Sigmoid colon (tissue), 7 donors: ENCODE results near the gene SNX24. TPM values are rescaled to one million over a fixed set of nuclear protein-coding genes. Genes with fewer than 3 reads are reported as not detected.
A peak's percentile ranks its signal among the peaks of the same experiment; 100 is the strongest.

Experiments
- DNase-seq: peaks from one replicate; pipeline ENCODE4 v3.0.0-alpha.2; 2019
- H3K27ac ChIP-seq, 4 donors: fragments of 200-600 bp; sonication (generic); one replicate each; pipeline ENCODE4 v1.5.1; 2016 to 2019; ENCODE audit warnings: mild to moderate bottlenecking in 1 of 4
- H3K27me3 ChIP-seq, 3 donors: fragments of 200-600 bp; sonication (generic); one replicate each; pipeline ENCODE4 v1.5.1; 2019; ENCODE audit warnings: mild to moderate bottlenecking in 1 of 3
- H3K36me3 ChIP-seq, 4 donors: fragments of 200-600 bp; sonication (generic); one replicate each; pipeline ENCODE4 v1.5.1; 2016 to 2019
- H3K4me1 ChIP-seq, 4 donors: fragments of 200-600 bp; sonication (generic); one replicate each; pipeline ENCODE4 v1.5.1; 2017 to 2019
- H3K4me3 ChIP-seq, 4 donors: fragments of 200-600 bp; sonication (generic); one replicate each; pipeline ENCODE4 v1.5.1; 2017 to 2019; ENCODE audit warnings: mild to moderate bottlenecking in 2 of 4, moderate library complexity in 1 of 4
- H3K9me3 ChIP-seq, 4 donors: fragments of 200-600 bp in 3 of 4; sonication (generic) in 3 of 4; one replicate each; pipeline versions ENCODE4 v1.5.1 to v1.6.1; 2013 to 2019
- EP300 ChIP-seq, 4 donors: sonication (generic); formaldehyde crosslinking; IDR thresholded peaks; one replicate each; pipeline ENCODE4 v1.6.1; 2017; ENCODE audit warnings: antibody characterized with exemption in 4 of 4
- POLR2A ChIP-seq, 2 donors: fragments of 450-650 bp; IDR thresholded peaks; one replicate each; pipeline ENCODE4 v1.6.1; 2016; ENCODE audit warnings: antibody characterized with exemption in 2 of 2, mild to moderate bottlenecking in 2 of 2, moderate library complexity in 2 of 2
- POLR2AphosphoS5 ChIP-seq, 4 donors: sonication (generic); formaldehyde crosslinking; IDR thresholded peaks; one replicate each; pipeline ENCODE4 v1.6.1; 2017; ENCODE audit warnings: antibody characterized with exemption in 4 of 4
- WGBS, 2 donors: extraction: QIAGEN DNeasy Blood & Tissue Kit; methylation state at CpG; one replicate each; pipeline ENCODE4 v1.1.7; 2013; 5-methylcytosine and 5-hydroxymethylcytosine counted together
- intact Hi-C: fragments of 100-400 bp; cut with DNase I; formaldehyde crosslinking; loops from one replicate; pipeline ENCODE4 v1.15.1; 2023
- polyA plus RNA-seq, 3 donors: library from polyadenylated mRNA; stranded (reverse); fragments of 200-250 nt; gene quantifications; one replicate each; pipeline ENCODE4 v1.2.3, GENCODE V29; 2013
- total RNA-seq, 4 donors: library from RNA; depleted of rRNA; stranded (reverse); fragments of >200 nt; gene quantifications; one replicate each; pipeline ENCODE4 v1.1.0, GENCODE V29; 2016
- TF ChIP-seq, protein P1 (sequence below), 4 experiments: fragments of 450-650 bp in 3 of 4; fragments of 200-600 bp in 1 of 4; IDR thresholded peaks; one replicate each; pipeline ENCODE4 v1.5.1; 2016 to 2019; ENCODE audit warnings: antibody characterized with exemption in 4 of 4, mild to moderate bottlenecking in 3 of 4, moderate library complexity in 2 of 4
- donor health status: healthy with polysubstance abuse.
- donor health status: Bipolar disorder and iron deficiency.
- donor health status: healthy.

Gene SNX24
- total and polyA plus RNA-seq, 7 donors, result 7.3 to 28.2 (median 10.7) TPM

DNA sequence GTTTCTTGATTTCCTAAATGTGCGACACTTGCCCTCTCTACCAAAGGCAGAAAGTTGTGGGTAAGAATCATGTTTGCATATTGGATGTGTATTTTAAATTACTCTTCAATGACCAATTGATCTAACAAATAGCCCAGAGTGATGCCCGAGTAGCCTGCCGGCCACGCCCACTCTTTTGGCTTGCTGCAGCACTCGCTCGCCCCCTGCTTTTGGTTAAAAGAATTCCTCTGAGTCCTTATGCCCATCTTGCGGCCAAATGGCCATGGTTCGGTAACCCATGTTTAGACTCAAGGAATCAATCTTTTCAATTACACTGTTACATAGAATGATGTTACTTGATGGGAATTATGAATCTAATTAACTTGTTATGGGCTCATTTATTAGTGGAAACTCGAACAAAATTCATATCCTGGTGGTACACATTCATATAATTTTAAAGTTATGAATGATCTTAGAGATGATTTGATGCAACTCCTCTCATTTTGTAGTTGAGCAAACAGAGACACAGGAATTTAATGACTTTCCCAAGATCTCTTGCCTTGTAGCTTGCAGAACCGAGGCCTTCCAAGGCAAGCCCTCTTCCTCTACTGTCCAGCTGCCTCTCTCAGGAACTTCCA is 154.6 kb downstream of the SNX24 start:
- Histone ChIP-seq H3K27me3 (no peaks in the 10 kb centered on the region), H3K9me3 (no peaks in the 10 kb centered on the region), H3K4me1 (no peaks in the 10 kb centered on the region), H3K27ac (no peak overlapping the region), H3K4me3 (no peak overlapping the region), H3K36me3 (peaks cover 0 to 9% (median 0%) of the 10 kb centered on the region in 4 donors)
- intact Hi-C loops, result no loop called here
- DNase-seq, result no peak
- WGBS, 2 donors, result 63 to 76% methylated on average over 10 of the region's 10 CpGs
- TF ChIP-seq POLR2AphosphoS5 (IDR thresholded peaks at IDR 0.05) (no peak), EP300 (IDR thresholded peaks at IDR 0.05) (no peak), POLR2A (IDR thresholded peaks at IDR 0.05) (no peak)
- TF ChIP-seq, protein P1, sequence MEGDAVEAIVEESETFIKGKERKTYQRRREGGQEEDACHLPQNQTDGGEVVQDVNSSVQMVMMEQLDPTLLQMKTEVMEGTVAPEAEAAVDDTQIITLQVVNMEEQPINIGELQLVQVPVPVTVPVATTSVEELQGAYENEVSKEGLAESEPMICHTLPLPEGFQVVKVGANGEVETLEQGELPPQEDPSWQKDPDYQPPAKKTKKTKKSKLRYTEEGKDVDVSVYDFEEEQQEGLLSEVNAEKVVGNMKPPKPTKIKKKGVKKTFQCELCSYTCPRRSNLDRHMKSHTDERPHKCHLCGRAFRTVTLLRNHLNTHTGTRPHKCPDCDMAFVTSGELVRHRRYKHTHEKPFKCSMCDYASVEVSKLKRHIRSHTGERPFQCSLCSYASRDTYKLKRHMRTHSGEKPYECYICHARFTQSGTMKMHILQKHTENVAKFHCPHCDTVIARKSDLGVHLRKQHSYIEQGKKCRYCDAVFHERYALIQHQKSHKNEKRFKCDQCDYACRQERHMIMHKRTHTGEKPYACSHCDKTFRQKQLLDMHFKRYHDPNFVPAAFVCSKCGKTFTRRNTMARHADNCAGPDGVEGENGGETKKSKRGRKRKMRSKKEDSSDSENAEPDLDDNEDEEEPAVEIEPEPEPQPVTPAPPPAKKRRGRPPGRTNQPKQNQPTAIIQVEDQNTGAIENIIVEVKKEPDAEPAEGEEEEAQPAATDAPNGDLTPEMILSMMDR (IDR thresholded peaks at IDR 0.05), result peak in 1 of 4 experiments; percentile 18

DNA sequence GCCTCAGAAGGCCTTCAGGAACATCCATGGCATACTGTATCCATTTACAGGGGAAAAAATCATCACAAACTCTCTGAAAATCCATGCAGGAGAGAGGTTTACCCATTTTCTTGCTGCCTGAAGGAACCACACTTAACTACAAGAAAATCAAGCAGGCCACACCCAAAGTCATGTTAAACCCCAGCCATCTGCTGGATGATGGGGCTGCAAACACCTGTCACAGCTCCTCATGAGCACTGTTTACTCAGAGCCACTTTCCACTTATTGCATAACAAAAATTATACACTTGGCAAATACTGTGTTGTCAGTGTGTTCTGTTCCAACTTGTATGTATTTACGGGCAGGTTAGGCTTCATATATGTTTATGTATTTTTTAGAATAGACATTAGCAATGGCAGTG is 155.3 kb downstream of the SNX24 start:
- no peak for DNase-seq
- TF ChIP-seq EP300 (IDR thresholded peaks at IDR 0.05) (no peak), POLR2AphosphoS5 (IDR thresholded peaks at IDR 0.05) (no peak), POLR2A (IDR thresholded peaks at IDR 0.05) (no peak)
- TF ChIP-seq, protein P1 (IDR thresholded peaks at IDR 0.05), result no peak
- intact Hi-C loops, result no loop called here
- Histone ChIP-seq H3K4me1 (no peaks in the 10 kb centered on the region), H3K9me3 (no peaks in the 10 kb centered on the region), H3K27me3 (no peaks in the 10 kb centered on the region), H3K27ac (no peak overlapping the region), H3K36me3 (peaks cover 0 to 9% (median 0%) of the 10 kb centered on the region in 4 donors), H3K4me3 (no peak overlapping the region)
- WGBS, 2 donors, result 63 to 82% methylated on average over 1 of the region's 1 CpG

DNA sequence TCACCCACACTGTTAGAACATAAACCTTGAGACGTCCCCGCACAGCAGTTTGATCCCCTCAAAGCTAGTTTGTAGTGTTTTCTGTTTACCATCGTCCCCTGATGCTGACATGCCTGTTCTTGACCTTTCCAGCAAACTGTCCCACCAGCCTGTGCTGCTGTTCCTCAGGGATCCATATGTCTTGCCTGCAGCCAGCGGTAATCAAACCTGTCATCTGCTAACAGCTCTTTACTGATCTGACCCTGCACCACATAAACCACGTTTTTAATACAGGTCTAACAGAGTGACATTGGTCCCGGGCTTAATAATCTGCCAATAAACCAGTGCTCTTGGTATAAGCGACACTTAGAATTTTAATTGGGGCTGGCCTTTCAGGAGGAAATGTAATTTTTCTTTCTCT is 156.4 kb downstream of the SNX24 start:
- TF ChIP-seq POLR2A (IDR thresholded peaks at IDR 0.05) (no peak), EP300 (IDR thresholded peaks at IDR 0.05) (no peak), POLR2AphosphoS5 (IDR thresholded peaks at IDR 0.05) (no peak)
- TF ChIP-seq, protein P1 (IDR thresholded peaks at IDR 0.05), result no peak
- no peaks in the 10 kb centered on the region for H3K4me1 ChIP-seq
- WGBS, 2 donors, result 80 to 89% methylated on average over 7 of the region's 7 CpGs
- H3K4me3 ChIP-seq, result no peak overlapping the region
- intact Hi-C loops, result no loop called here
- H3K27me3 ChIP-seq, result no peaks in the 10 kb centered on the region
- peaks cover 0 to 9% (median 0%) of the 10 kb centered on the region in 4 donors for H3K36me3 ChIP-seq
- no peak for DNase-seq
- no peak overlapping the region for H3K27ac ChIP-seq
- no peaks in the 10 kb centered on the region for H3K9me3 ChIP-seq

DNA sequence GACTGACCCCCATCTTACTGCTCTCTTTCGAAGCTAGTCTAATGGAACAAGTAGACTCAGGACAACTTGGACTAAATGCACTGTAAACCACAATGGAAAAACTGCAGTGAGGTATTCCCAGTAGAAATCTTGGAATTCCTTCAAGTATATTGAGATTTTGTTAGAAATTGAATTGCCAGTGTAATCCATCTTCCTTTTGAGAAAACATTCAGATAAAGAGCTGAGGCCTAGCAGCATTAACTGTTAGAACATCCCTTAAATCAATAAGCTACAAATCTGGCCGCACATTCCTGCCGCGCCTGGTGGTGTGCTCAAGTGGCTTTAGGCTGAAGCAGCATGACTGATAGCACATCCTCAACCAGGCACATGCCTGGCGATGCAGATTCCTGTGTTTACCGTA is 161.8 kb downstream of the SNX24 start:
- TF ChIP-seq EP300 (IDR thresholded peaks at IDR 0.05) (no peak), POLR2A (IDR thresholded peaks at IDR 0.05) (no peak), POLR2AphosphoS5 (IDR thresholded peaks at IDR 0.05) (no peak)
- TF ChIP-seq, protein P1 (IDR thresholded peaks at IDR 0.05), result no peak
- no peaks in the 10 kb centered on the region for H3K27me3 ChIP-seq
- H3K36me3 ChIP-seq, result peaks cover 0 to 10% (median 0%) of the 10 kb centered on the region in 4 donors
- no peak for DNase-seq
- no peak overlapping the region for H3K4me3 ChIP-seq
- no peak overlapping the region for H3K27ac ChIP-seq
- intact Hi-C loops, result no loop called here
- H3K9me3 ChIP-seq, result no peaks in the 10 kb centered on the region
- no peaks in the 10 kb centered on the region for H3K4me1 ChIP-seq
- 94 to 97% methylated on average over 6 of the region's 6 CpGs for WGBS, 2 donors

DNA sequence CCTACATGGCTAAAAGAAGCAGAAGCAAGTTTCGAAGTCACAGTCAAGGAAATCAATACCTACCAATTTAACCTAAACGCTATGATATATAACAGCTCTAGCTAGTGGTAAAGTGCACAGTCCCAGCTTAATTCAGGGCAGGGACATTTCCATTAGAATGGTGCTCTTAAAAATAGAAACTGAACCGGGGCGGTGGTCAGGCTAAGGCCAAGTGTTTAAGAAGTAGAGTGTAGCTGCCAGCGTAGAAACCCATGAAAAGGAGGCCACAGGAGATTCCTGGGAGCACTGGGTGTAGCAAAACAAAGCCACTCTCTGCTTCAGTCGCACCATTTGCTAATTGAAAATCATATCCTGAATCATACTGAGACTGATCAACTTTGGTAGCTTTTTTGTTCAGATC is 162.3 kb downstream of the SNX24 start:
- TF ChIP-seq, protein P1 (IDR thresholded peaks at IDR 0.05), result no peak
- TF ChIP-seq POLR2AphosphoS5 (IDR thresholded peaks at IDR 0.05) (no peak), POLR2A (IDR thresholded peaks at IDR 0.05) (no peak), EP300 (IDR thresholded peaks at IDR 0.05) (no peak)
- DNase-seq, result no peak
- no peaks in the 10 kb centered on the region for H3K4me1 ChIP-seq
- H3K4me3 ChIP-seq, result no peak overlapping the region
- no peaks in the 10 kb centered on the region for H3K27me3 ChIP-seq
- H3K9me3 ChIP-seq, result no peaks in the 10 kb centered on the region
- intact Hi-C loops, result no loop called here
- H3K27ac ChIP-seq, result no peak overlapping the region
- 95 to 96% methylated on average over 6 of the region's 6 CpGs for WGBS, 2 donors
- H3K36me3 ChIP-seq, result peaks cover 0 to 10% (median 0%) of the 10 kb centered on the region in 4 donors
